ENCODE results near the gene THRAP3.

Gene THRAP3

GRCh38 chr1:36322786-36323635 lies 98.8 kb downstream of the THRAP3 start:
- TF ChIP-seq CTCF (IDR thresholded peaks at IDR 0.05; ENCODE audit: extremely low read depth, insufficient read depth, missing control alignments): no peak
- in situ Hi-C loops (cut with MboI; ENCODE audit: low pct_unique_long_range_greater_than_20kb, low sequenced_read_pairs, unreplicated experiment): no loop called here
- peak; percentile 77 for DNase-seq (ENCODE audit: low spot score)

GRCh38 chr1:36323636-36324352 lies 99.6 kb downstream of the THRAP3 start, which contains the start of gene EVA1B:
TSS of gene EVA1B (minus strand) at chr1:36323645. CDS start at chr1:36323037, 608 bp downstream.
- DNase-seq (ENCODE audit: low spot score): peak; percentile 74
- in situ Hi-C loops (cut with MboI; ENCODE audit: low pct_unique_long_range_greater_than_20kb, low sequenced_read_pairs, unreplicated experiment): no loop called here
- TF ChIP-seq CTCF (IDR thresholded peaks at IDR 0.05; ENCODE audit: extremely low read depth, insufficient read depth, missing control alignments): no peak

DNA sequence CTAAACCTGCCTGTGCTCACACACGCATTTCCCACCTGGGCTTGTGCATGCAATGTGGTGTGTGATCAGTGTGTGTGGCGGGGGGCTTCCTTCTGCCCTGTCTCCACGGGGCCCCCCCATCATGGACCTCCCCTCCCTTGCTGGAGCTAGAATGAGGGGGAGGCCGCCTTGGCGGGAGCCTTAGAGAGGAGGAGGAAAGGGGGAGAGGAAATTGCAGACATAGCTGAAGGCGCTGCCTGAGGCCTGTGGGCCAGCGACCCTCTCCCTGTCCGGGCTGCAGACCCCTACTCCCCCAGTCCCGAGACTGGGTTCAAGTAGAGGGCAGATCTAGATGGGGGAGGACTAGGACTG lies 100.1 kb downstream of the THRAP3 start:
- in situ Hi-C loops (cut with MboI; ENCODE audit: low pct_unique_long_range_greater_than_20kb, low sequenced_read_pairs, unreplicated experiment): no loop called here
- TF ChIP-seq CTCF (IDR thresholded peaks at IDR 0.05; ENCODE audit: extremely low read depth, insufficient read depth, missing control alignments): no peak
- no peak for DNase-seq (ENCODE audit: low spot score)

DNA sequence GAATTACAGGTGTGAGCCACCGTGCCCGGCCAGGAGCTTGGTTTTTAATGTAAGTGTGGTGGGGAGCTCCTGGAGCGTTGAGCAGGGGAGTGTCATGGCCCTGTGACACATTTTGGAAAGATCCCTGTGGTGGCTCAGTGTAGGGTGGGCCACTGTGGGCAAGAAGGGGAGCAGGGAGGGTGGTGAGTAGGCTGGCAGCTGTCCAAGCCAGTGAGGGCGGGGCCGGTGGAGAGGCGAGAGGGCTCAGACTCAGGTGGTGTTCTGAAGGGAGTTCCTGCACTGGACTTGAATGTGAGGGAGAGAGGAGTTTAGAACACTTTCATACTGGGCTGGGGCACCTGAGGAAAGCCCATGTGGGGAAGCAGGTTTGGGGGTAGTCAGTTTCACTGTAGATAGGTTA lies 102.3 kb downstream of the THRAP3 start:
- in situ Hi-C loops (cut with MboI; ENCODE audit: low pct_unique_long_range_greater_than_20kb, low sequenced_read_pairs, unreplicated experiment): no loop called here
- no peak for TF ChIP-seq CTCF (IDR thresholded peaks at IDR 0.05; ENCODE audit: extremely low read depth, insufficient read depth, missing control alignments)
- no peak for DNase-seq (ENCODE audit: low spot score)

GRCh38 chr1:36327421-36328087 lies 103.3 kb downstream of the THRAP3 start:
- no peak for DNase-seq (ENCODE audit: low spot score)
- in situ Hi-C loops (cut with MboI; ENCODE audit: low pct_unique_long_range_greater_than_20kb, low sequenced_read_pairs, unreplicated experiment): no loop called here
- no peak for TF ChIP-seq CTCF (IDR thresholded peaks at IDR 0.05; ENCODE audit: extremely low read depth, insufficient read depth, missing control alignments)

DNA sequence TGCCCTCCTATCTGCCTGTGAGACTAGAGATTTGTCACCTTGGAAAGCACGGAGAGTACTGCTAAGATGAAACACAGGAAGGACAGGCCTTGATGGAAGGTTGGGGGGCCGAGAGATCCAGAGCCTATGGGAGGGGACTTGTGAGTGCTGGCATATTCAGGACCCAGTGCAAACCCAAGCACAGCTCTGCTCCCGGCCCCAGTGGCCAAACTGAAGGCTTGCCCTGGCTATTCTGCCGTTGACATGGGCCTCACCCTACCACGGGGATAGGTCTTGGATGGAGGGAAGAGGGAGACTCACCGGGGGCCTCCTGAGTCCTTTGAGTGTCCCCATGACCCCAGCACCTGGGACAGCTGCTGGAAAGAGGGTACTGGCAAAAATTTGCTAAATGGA lies 103.8 kb downstream of the THRAP3 start:
- no peak for DNase-seq (ENCODE audit: low spot score)
- no peak for TF ChIP-seq CTCF (IDR thresholded peaks at IDR 0.05; ENCODE audit: extremely low read depth, insufficient read depth, missing control alignments)
- in situ Hi-C loops (cut with MboI; ENCODE audit: low pct_unique_long_range_greater_than_20kb, low sequenced_read_pairs, unreplicated experiment): no loop called here

Data from GM13977 (cell line).